Measurements from ENCODE around the gene ATP10D.

ATP10D gene

GRCh38 chr4:47494124-47494430 lies 9.0 kb downstream of the ATP10D start:
- DNase-seq (ENCODE audit: low spot score): no peak
- no peak for TF ChIP-seq CTCF (IDR thresholded peaks at IDR 0.05; ENCODE audit: borderline replicate concordance, control extremely low read depth, extremely low read depth, insufficient read depth, missing control alignments)
- in situ Hi-C loops (cut with MboI; ENCODE audit: low sequenced_read_pairs, unreplicated experiment): no loop called here

- TF ChIP-seq CTCF (IDR thresholded peaks at IDR 0.05; ENCODE audit: borderline replicate concordance, control extremely low read depth, extremely low read depth, insufficient read depth, missing control alignments): no peak
- in situ Hi-C loops (cut with MboI; ENCODE audit: low sequenced_read_pairs, unreplicated experiment): no loop called here
- DNase-seq (ENCODE audit: low spot score): no peak
These were observed 13.8 kb downstream of the ATP10D start for GRCh38 chr4:47498899-47499298.

GRCh38 chr4:47499700-47500099 lies 14.6 kb downstream of the ATP10D start:
- in situ Hi-C loops (cut with MboI; ENCODE audit: low sequenced_read_pairs, unreplicated experiment): no loop called here
- no peak for DNase-seq (ENCODE audit: low spot score)
- no peak for TF ChIP-seq CTCF (IDR thresholded peaks at IDR 0.05; ENCODE audit: borderline replicate concordance, control extremely low read depth, extremely low read depth, insufficient read depth, missing control alignments)

GRCh38 chr4:47500776-47501175 lies 15.7 kb downstream of the ATP10D start:
- in situ Hi-C loops (cut with MboI; ENCODE audit: low sequenced_read_pairs, unreplicated experiment): no loop called here
- DNase-seq (ENCODE audit: low spot score): no peak
- TF ChIP-seq CTCF (IDR thresholded peaks at IDR 0.05; ENCODE audit: borderline replicate concordance, control extremely low read depth, extremely low read depth, insufficient read depth, missing control alignments): no peak

- no peak for DNase-seq (ENCODE audit: low spot score)
- in situ Hi-C loops (cut with MboI; ENCODE audit: low sequenced_read_pairs, unreplicated experiment): no loop called here
- no peak for TF ChIP-seq CTCF (IDR thresholded peaks at IDR 0.05; ENCODE audit: borderline replicate concordance, control extremely low read depth, extremely low read depth, insufficient read depth, missing control alignments)
These were observed 20.1 kb downstream of the ATP10D start for GRCh38 chr4:47505147-47505546.

GRCh38 chr4:47505666-47506065 lies 20.6 kb downstream of the ATP10D start:
- no peak for DNase-seq (ENCODE audit: low spot score)
- in situ Hi-C loops (cut with MboI; ENCODE audit: low sequenced_read_pairs, unreplicated experiment): no loop called here
- TF ChIP-seq CTCF (IDR thresholded peaks at IDR 0.05; ENCODE audit: borderline replicate concordance, control extremely low read depth, extremely low read depth, insufficient read depth, missing control alignments): no peak

GRCh38 chr4:47510506-47511143 lies 25.6 kb downstream of the ATP10D start:
- DNase-seq (ENCODE audit: low spot score): peak; percentile 52
- in situ Hi-C loops (cut with MboI; ENCODE audit: low sequenced_read_pairs, unreplicated experiment): no loop called here
- no peak for TF ChIP-seq CTCF (IDR thresholded peaks at IDR 0.05; ENCODE audit: borderline replicate concordance, control extremely low read depth, extremely low read depth, insufficient read depth, missing control alignments)
